SK-N-SH treated with all-trans-retinoic acid at 6 μM for 48 hours (cell line): ENCODE data around the gene CCDC73.

Experiments used
- ATAC-seq: fragments of 200-7000 bp; cut with Tn5 transposase; 3 replicates; pipeline ENCODE4 v1.9.1; 2020; ENCODE audit warnings: mild to moderate bottlenecking, moderate library complexity
- ARNTL ChIP-seq: fragments of 450-650 bp; formaldehyde crosslinking; IDR thresholded peaks from 2 replicates; pipeline ENCODE4 v1.5.0; 2020; ENCODE audit warnings: low read depth, mild to moderate bottlenecking, moderate library complexity, borderline replicate concordance
- CSDC2 ChIP-seq: fragments of 250-450 bp; sonication (Bioruptor Pico); IDR thresholded peaks from 2 replicates; pipeline ENCODE4 v1.5.0; 2020; ENCODE audit warnings: mild to moderate bottlenecking, moderate library complexity
- ESRRG ChIP-seq: fragments of 250-450 bp; sonication (Bioruptor Pico); IDR thresholded peaks from 2 replicates; pipeline ENCODE4 v1.6.1; 2021; ENCODE audit warnings: mild to moderate bottlenecking
- GLIS3 ChIP-seq: fragments of 250-450 bp; sonication (Bioruptor Pico); IDR thresholded peaks from 2 replicates; pipeline ENCODE4 v1.5.0; 2020; ENCODE audit warnings: mild to moderate bottlenecking, moderate library complexity
- ISL1 ChIP-seq: fragments of 250-450 bp; sonication (Bioruptor Pico); IDR thresholded peaks from 2 replicates; pipeline ENCODE4 v2.1.2; 2022; ENCODE audit warnings: mild to moderate bottlenecking, moderate library complexity
- OSR1 ChIP-seq: fragments of 250-450 bp; sonication (Bioruptor Pico); IDR thresholded peaks from 2 replicates; pipeline ENCODE4 v1.8.0; 2022; ENCODE audit warnings: moderate library complexity, mild to moderate bottlenecking, inconsistent platforms
- PPARA ChIP-seq: fragments of 250-450 bp; sonication (Bioruptor Pico); IDR thresholded peaks from 2 replicates; pipeline ENCODE4 v1.5.0; 2020; ENCODE audit warnings: mild to moderate bottlenecking, borderline replicate concordance
- RARB ChIP-seq: fragments of 250-450 bp; sonication (Bioruptor Pico); IDR thresholded peaks from 2 replicates; pipeline ENCODE4 v1.8.0; 2021; ENCODE audit warnings: mild to moderate bottlenecking, moderate library complexity
- SNAI2 ChIP-seq: fragments of 250-450 bp; sonication (Bioruptor Pico); IDR thresholded peaks from 2 replicates; pipeline ENCODE4 v1.5.0; 2020; ENCODE audit warnings: mild to moderate bottlenecking, moderate library complexity
- TCF4 ChIP-seq: fragments of 250-450 bp; sonication (Bioruptor Pico); IDR thresholded peaks from 2 replicates; pipeline ENCODE4 v1.8.0; 2021; ENCODE audit warnings: mild to moderate bottlenecking, moderate library complexity, borderline replicate concordance
- ZC3H10 ChIP-seq: fragments of 250-450 bp; sonication (Bioruptor Pico); IDR thresholded peaks from 2 replicates; pipeline ENCODE4 v1.5.1; 2021; ENCODE audit warnings: mild to moderate bottlenecking, moderate library complexity
- ZFP30 ChIP-seq: fragments of 450-650 bp; formaldehyde crosslinking; IDR thresholded peaks from 2 replicates; pipeline ENCODE4 v1.5.0; 2022; ENCODE audit warnings: mild to moderate bottlenecking, moderate library complexity
- ZNF565 ChIP-seq: fragments of 450-650 bp; formaldehyde crosslinking; conservative IDR thresholded peaks from 2 replicates; pipeline ENCODE4 v1.5.0; 2020; ENCODE audit warnings: low read depth, mild to moderate bottlenecking, moderate library complexity
- ZNF70 ChIP-seq: fragments of 450-650 bp; formaldehyde crosslinking; IDR thresholded peaks from 2 replicates; pipeline ENCODE4 v1.5.0; 2020; ENCODE audit warnings: mild to moderate bottlenecking, moderate library complexity
- ZNF8 ChIP-seq: fragments of 450-650 bp; formaldehyde crosslinking; IDR thresholded peaks from 2 replicates; pipeline ENCODE4 v1.5.0; 2020; ENCODE audit warnings: mild to moderate bottlenecking, moderate library complexity
- TF ChIP-seq, protein P1 (sequence below): fragments of 250-450 bp; sonication (Bioruptor Pico); IDR thresholded peaks from 2 replicates; pipeline ENCODE4 v1.8.0; 2021; ENCODE audit warnings: low read depth, mild to moderate bottlenecking, moderate library complexity, borderline replicate concordance
- TF ChIP-seq, protein P2 (sequence below): fragments of 250-450 bp; sonication (Bioruptor Pico); IDR thresholded peaks from 2 replicates; pipeline ENCODE4 v1.5.0; 2020; ENCODE audit warnings: mild to moderate bottlenecking, moderate library complexity
- TF ChIP-seq, protein P3 (sequence below): fragments of 250-450 bp; sonication (Bioruptor Pico); IDR thresholded peaks from 2 replicates; pipeline ENCODE4 v1.8.0; 2020; ENCODE audit warnings: mild to moderate bottlenecking, moderate library complexity, borderline replicate concordance
- TF ChIP-seq, protein P4 (sequence below): fragments of 250-450 bp; sonication (Bioruptor Pico); IDR thresholded peaks from 2 replicates; pipeline ENCODE4 v1.5.1; 2020; ENCODE audit warnings: low read depth, mild to moderate bottlenecking, moderate library complexity
- TF ChIP-seq, protein P5 (sequence below): fragments of 250-450 bp; sonication (Bioruptor Pico); IDR thresholded peaks from 2 replicates; pipeline ENCODE4 v1.5.1; 2021; ENCODE audit warnings: mild to moderate bottlenecking, moderate library complexity

The CCDC73 gene

DNA sequence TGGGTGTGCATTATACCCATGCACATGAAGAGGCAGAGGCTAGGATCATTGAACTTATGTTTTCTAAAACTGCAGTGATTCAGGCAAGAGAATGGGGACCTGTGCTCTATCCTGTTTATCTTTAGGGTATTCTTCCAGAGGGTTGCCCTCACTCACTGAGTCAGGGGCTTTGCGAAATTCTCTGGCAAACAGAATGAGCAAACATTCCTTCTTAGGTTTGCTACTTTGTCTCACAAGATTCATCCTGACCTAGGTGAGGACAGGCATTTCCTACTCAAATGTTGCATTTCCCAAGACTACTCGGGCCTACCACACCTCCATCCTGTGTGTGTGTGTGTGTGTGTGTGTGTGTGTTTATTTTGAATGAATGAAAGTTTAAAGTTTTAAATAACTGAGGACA, 213.5 kb downstream of the CCDC73 start (continued):
- TF ChIP-seq ZNF70 (CRISPR knock-in tag) (no peak), ESRRG (no peak), ZFP30 (CRISPR knock-in tag) (no peak), ZC3H10 (CRISPR knock-in tag) (no peak), ARNTL (CRISPR knock-in tag) (no peak), GLIS3 (CRISPR knock-in tag) (no peak)

DNA sequence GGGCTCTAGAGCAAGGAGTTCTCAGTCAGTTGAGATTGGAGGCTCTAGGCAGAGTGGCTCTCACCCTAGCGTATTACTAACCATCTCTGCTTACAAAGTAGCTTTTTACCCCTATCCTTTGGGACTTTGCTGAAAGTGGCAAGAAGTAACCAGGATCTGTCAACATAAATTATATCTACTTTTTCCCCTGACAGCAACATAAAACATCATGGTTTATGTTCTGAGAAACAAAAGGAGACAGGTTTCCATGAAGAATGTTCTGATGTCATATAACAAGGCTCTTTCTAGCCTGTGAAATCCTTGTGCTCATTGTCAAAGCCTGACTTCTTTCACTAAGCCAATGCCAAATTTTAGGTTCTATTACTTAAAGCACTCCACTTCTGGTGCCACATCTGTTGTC, 218.0 kb downstream of the CCDC73 start:
- ATAC-seq = no peak
- TF ChIP-seq, protein P1, sequence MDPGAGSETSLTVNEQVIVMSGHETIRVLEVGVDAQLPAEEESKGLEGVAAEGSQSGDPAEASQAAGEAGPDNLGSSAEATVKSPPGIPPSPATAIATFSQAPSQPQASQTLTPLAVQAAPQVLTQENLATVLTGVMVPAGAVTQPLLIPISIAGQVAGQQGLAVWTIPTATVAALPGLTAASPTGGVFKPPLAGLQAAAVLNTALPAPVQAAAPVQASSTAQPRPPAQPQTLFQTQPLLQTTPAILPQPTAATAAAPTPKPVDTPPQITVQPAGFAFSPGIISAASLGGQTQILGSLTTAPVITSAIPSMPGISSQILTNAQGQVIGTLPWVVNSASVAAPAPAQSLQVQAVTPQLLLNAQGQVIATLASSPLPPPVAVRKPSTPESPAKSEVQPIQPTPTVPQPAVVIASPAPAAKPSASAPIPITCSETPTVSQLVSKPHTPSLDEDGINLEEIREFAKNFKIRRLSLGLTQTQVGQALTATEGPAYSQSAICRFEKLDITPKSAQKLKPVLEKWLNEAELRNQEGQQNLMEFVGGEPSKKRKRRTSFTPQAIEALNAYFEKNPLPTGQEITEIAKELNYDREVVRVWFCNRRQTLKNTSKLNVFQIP (CRISPR knock-in tag) = no peak
- TF ChIP-seq PPARA (CRISPR knock-in tag) (no peak), GLIS3 (CRISPR knock-in tag) (no peak), ISL1 (CRISPR knock-in tag) (no peak), TCF4 (CRISPR knock-in tag) (no peak)

DNA sequence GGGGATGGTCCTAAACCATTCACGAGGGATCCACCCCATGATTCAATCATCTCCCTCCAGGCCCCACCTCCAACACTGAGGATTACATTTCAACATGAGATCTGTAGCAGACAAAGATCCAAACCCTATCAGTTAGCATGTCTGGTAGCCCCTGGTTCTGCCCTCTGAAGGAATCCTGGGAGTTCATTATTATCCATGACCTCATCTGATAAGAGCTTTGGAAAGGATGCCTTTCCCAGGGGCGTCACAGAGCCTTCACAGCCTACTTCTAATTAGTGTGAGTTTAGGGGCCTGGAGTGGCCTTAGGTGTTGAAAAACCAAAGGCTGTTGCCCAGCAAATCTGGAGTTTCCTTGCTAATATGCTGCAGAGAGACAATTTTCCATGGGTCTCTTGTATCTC, 219.4 kb downstream of the CCDC73 start:
- TF ChIP-seq TCF4 (CRISPR knock-in tag) (no peak), PPARA (CRISPR knock-in tag) (no peak), SNAI2 (CRISPR knock-in tag) (no peak), GLIS3 (CRISPR knock-in tag) (no peak), ARNTL (CRISPR knock-in tag) (no peak), OSR1 (no peak), ZC3H10 (CRISPR knock-in tag) (no peak), RARB (CRISPR knock-in tag) (no peak), ZNF565 (CRISPR knock-in tag) (no peak), ESRRG (no peak), CSDC2 (CRISPR knock-in tag) (no peak), ZNF8 (CRISPR knock-in tag) (no peak), ZNF70 (CRISPR knock-in tag) (no peak)
- TF ChIP-seq, protein P2, sequence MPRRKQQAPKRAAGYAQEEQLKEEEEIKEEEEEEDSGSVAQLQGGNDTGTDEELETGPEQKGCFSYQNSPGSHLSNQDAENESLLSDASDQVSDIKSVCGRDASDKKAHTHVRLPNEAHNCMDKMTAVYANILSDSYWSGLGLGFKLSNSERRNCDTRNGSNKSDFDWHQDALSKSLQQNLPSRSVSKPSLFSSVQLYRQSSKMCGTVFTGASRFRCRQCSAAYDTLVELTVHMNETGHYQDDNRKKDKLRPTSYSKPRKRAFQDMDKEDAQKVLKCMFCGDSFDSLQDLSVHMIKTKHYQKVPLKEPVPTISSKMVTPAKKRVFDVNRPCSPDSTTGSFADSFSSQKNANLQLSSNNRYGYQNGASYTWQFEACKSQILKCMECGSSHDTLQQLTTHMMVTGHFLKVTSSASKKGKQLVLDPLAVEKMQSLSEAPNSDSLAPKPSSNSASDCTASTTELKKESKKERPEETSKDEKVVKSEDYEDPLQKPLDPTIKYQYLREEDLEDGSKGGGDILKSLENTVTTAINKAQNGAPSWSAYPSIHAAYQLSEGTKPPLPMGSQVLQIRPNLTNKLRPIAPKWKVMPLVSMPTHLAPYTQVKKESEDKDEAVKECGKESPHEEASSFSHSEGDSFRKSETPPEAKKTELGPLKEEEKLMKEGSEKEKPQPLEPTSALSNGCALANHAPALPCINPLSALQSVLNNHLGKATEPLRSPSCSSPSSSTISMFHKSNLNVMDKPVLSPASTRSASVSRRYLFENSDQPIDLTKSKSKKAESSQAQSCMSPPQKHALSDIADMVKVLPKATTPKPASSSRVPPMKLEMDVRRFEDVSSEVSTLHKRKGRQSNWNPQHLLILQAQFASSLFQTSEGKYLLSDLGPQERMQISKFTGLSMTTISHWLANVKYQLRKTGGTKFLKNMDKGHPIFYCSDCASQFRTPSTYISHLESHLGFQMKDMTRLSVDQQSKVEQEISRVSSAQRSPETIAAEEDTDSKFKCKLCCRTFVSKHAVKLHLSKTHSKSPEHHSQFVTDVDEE (CRISPR knock-in tag) = no peak
- TF ChIP-seq, protein P3, sequence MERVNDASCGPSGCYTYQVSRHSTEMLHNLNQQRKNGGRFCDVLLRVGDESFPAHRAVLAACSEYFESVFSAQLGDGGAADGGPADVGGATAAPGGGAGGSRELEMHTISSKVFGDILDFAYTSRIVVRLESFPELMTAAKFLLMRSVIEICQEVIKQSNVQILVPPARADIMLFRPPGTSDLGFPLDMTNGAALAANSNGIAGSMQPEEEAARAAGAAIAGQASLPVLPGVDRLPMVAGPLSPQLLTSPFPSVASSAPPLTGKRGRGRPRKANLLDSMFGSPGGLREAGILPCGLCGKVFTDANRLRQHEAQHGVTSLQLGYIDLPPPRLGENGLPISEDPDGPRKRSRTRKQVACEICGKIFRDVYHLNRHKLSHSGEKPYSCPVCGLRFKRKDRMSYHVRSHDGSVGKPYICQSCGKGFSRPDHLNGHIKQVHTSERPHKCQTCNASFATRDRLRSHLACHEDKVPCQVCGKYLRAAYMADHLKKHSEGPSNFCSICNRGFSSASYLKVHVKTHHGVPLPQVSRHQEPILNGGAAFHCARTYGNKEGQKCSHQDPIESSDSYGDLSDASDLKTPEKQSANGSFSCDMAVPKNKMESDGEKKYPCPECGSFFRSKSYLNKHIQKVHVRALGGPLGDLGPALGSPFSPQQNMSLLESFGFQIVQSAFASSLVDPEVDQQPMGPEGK (CRISPR knock-in tag) = no peak
- TF ChIP-seq, protein P4, sequence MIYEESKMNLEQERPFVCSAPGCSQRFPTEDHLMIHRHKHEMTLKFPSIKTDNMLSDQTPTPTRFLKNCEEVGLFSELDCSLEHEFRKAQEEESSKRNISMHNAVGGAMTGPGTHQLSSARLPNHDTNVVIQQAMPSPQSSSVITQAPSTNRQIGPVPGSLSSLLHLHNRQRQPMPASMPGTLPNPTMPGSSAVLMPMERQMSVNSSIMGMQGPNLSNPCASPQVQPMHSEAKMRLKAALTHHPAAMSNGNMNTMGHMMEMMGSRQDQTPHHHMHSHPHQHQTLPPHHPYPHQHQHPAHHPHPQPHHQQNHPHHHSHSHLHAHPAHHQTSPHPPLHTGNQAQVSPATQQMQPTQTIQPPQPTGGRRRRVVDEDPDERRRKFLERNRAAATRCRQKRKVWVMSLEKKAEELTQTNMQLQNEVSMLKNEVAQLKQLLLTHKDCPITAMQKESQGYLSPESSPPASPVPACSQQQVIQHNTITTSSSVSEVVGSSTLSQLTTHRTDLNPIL (CRISPR knock-in tag) = no peak
- TF ChIP-seq, protein P5, sequence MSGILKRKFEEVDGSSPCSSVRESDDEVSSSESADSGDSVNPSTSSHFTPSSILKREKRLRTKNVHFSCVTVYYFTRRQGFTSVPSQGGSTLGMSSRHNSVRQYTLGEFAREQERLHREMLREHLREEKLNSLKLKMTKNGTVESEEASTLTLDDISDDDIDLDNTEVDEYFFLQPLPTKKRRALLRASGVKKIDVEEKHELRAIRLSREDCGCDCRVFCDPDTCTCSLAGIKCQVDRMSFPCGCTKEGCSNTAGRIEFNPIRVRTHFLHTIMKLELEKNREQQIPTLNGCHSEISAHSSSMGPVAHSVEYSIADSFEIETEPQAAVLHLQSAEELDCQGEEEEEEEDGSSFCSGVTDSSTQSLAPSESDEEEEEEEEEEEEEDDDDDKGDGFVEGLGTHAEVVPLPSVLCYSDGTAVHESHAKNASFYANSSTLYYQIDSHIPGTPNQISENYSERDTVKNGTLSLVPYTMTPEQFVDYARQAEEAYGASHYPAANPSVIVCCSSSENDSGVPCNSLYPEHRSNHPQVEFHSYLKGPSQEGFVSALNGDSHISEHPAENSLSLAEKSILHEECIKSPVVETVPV (CRISPR knock-in tag) = no peak
- TF ChIP-seq, protein P1 (CRISPR knock-in tag) = no peak
- ATAC-seq = no peak
